Measurements from ENCODE around the gene SECISBP2L. TPM values are rescaled to one million over a fixed set of nuclear protein-coding genes. Genes with fewer than 3 reads are reported as not detected.

SECISBP2L gene
- 9.7 TPM for total RNA-seq

- Histone ChIP-seq H3K36me3 (no peaks in the 10 kb centered on the region), H3K4me1 (peaks cover under 1 to 14% of the 10 kb centered on the region in 2 donors), H3K27ac (peak within 1 kb of the TSS; percentile 74 to 85), H3K27me3 (no peaks in the 10 kb centered on the region), H3K4me3 (peak within 1 kb of the TSS; percentile 76 to 78), H3K9me3 (no peaks in the 10 kb centered on the region)
- DNase-seq (ENCODE audit: low spot score in 2 of 2), result peak; percentile 74 to 96
- TF ChIP-seq CTCF (IDR thresholded peaks at IDR 0.05), result peak in 1 of 3 experiments; percentile 18
- intact Hi-C loops (cut with DNase I), result loop anchor here (1.0 to 5.0 kb wide), 4 partner anchors 59 to 168 kb away; partner anchors contain the start of genes EID1 and SHC4
Measured at GRCh38 chr15:49046220-49047102, at the start of gene SECISBP2L. Gene SECISBP2L (minus strand): TSS chr15:49046446. CDS start chr15:49046299, 147 bp downstream.

- Histone ChIP-seq H3K4me1 (no peaks in the 10 kb centered on the region), H3K27ac (no peak overlapping the region)
- intact Hi-C loops (cut with DNase I), result no loop called here
Measured at GRCh38 chr15:49094923-49095322, 48.7 kb upstream of the SECISBP2L start.

GRCh38 chr15:49093252-49094105 is 47.2 kb upstream of the SECISBP2L start:
- no peaks in the 10 kb centered on the region for H3K27me3 ChIP-seq
- no peaks in the 10 kb centered on the region for H3K4me1 ChIP-seq
- no peaks in the 10 kb centered on the region for H3K9me3 ChIP-seq
- H3K36me3 ChIP-seq, result no peaks in the 10 kb centered on the region
- no peak for DNase-seq (ENCODE audit: low spot score in 2 of 2)
- no peak overlapping the region for H3K4me3 ChIP-seq
- no peak for TF ChIP-seq CTCF (IDR thresholded peaks at IDR 0.05)
- intact Hi-C loops (cut with DNase I), result no loop called here
- no peak overlapping the region for H3K27ac ChIP-seq

More at GRCh38 chr15:49094923-49095322, 48.7 kb upstream of the SECISBP2L start:
- Histone ChIP-seq H3K36me3 (no peaks in the 10 kb centered on the region), H3K27me3 (no peaks in the 10 kb centered on the region), H3K9me3 (no peaks in the 10 kb centered on the region), H3K4me3 (no peak overlapping the region)
- DNase-seq (ENCODE audit: low spot score in 2 of 2), result no peak
- no peak for TF ChIP-seq CTCF (IDR thresholded peaks at IDR 0.05)

- Histone ChIP-seq H3K4me1 (no peaks in the 10 kb centered on the region), H3K27me3 (no peaks in the 10 kb centered on the region), H3K9me3 (no peaks in the 10 kb centered on the region), H3K27ac (no peak overlapping the region), H3K4me3 (no peak overlapping the region), H3K36me3 (no peaks in the 10 kb centered on the region)
- intact Hi-C loops (cut with DNase I), result no loop called here
- DNase-seq (ENCODE audit: low spot score in 2 of 2), result no peak
- TF ChIP-seq CTCF (IDR thresholded peaks at IDR 0.05), result no peak
Measured at GRCh38 chr15:49088996-49089395, 42.8 kb upstream of the SECISBP2L start.

GRCh38 chr15:49085696-49086459 is 39.6 kb upstream of the SECISBP2L start:
- Histone ChIP-seq H3K27ac (no peak overlapping the region), H3K4me3 (no peak overlapping the region), H3K36me3 (no peaks in the 10 kb centered on the region), H3K27me3 (no peaks in the 10 kb centered on the region), H3K4me1 (no peaks in the 10 kb centered on the region), H3K9me3 (no peaks in the 10 kb centered on the region)
- DNase-seq (ENCODE audit: low spot score in 2 of 2), result no peak
- intact Hi-C loops (cut with DNase I), result no loop called here
- TF ChIP-seq CTCF (IDR thresholded peaks at IDR 0.05), result no peak
